Muscle layer of duodenum (tissue), 2 donors: ENCODE data around the gene CX3CL1.
A peak's percentile ranks its signal among the peaks of the same experiment; 100 is the strongest.
"Not testable (repeated sequence)": the region's sequence is repeated elsewhere in the genome, so short reads cannot be mapped to it uniquely, and the experiment has no call there.

ENCODE experiments used
- H3K27ac ChIP-seq: one replicate; pipeline ENCODE4 v1.7.0; 2013; ENCODE audit warnings: mild to moderate bottlenecking, low read length
- H3K27me3 ChIP-seq: one replicate; pipeline ENCODE4 v1.7.0; 2013; ENCODE audit warnings: low read depth, mild to moderate bottlenecking, control low read depth, low read length
- H3K36me3 ChIP-seq, 2 donors: one replicate each; pipeline ENCODE4 v1.7.0; 2013; ENCODE audit warnings: low read length in 2 of 2, control low read depth in 1 of 2, mild to moderate bottlenecking in 1 of 2; ENCODE audit not compliant: insufficient read depth in 2 of 2, control insufficient read depth in 1 of 2
- H3K4me1 ChIP-seq, 2 donors: one replicate each; pipeline ENCODE4 v1.7.0; 2013; ENCODE audit warnings: low read length in 2 of 2, mild to moderate bottlenecking in 2 of 2, control low read depth in 1 of 2, moderate library complexity in 1 of 2; ENCODE audit not compliant: insufficient read depth in 2 of 2, control insufficient read depth in 1 of 2
- H3K4me3 ChIP-seq, 2 donors: one replicate each; pipeline ENCODE4 v1.7.0; 2013; ENCODE audit warnings: low read length in 2 of 2, low read depth in 1 of 2, mild to moderate bottlenecking in 1 of 2
- H3K9me3 ChIP-seq, 2 donors: one replicate each; pipeline ENCODE4 v1.7.0; 2013; ENCODE audit warnings: low read length in 2 of 2, control low read depth in 1 of 2, mild to moderate bottlenecking in 1 of 2; ENCODE audit not compliant: control insufficient read depth in 1 of 2
- donor health status: healthy.

The CX3CL1 gene

DNA sequence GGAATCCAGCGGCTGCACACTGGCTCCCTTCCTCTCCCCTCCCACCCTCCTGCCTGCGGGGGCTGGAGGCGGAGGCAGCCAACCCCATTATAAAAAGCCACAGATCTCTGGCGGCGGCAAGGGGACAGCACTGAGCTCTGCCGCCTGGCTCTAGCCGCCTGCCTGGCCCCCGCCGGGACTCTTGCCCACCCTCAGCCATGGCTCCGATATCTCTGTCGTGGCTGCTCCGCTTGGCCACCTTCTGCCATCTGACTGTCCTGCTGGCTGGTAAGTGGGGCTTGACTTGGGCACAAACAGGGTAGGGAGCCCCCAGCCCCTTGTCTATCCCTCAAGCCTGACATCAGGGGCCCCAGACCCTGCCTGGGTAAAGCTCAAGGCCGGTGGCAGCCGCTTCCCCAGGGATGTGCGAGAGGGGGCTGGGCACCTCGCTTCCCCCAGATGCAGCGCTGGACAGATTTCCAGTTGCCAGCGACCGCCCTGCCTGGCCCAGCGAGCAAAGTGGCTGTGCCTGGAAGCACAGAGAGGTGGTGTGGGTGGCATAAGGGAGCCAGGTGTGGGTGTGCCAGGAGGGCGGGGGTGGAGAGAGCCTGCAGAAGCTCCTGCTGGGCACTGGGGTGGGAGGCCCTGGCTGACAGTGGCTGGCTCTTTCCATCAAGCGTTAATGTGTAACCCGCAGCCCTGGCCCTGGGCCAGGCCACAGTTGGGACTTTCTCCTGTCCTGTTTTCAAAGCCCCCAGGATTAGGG lies at the start of gene CX3CL1:
CX3CL1 (plus strand) TSS at position 119 of the 745 bp plus-strand sequence; CDS start at position 198, 79 bp downstream.
- Histone ChIP-seq H3K27ac (peak within 1 kb of the TSS; percentile 52), H3K9me3 (no peaks in the 10 kb centered on the region), H3K36me3 (no peaks in the 10 kb centered on the region), H3K4me3 (peak within 1 kb of the TSS; percentile 63 to 76), H3K4me1 (peaks cover 0 to 19% of the 10 kb centered on the region in 2 donors), H3K27me3 (no peaks in the 10 kb centered on the region)

DNA sequence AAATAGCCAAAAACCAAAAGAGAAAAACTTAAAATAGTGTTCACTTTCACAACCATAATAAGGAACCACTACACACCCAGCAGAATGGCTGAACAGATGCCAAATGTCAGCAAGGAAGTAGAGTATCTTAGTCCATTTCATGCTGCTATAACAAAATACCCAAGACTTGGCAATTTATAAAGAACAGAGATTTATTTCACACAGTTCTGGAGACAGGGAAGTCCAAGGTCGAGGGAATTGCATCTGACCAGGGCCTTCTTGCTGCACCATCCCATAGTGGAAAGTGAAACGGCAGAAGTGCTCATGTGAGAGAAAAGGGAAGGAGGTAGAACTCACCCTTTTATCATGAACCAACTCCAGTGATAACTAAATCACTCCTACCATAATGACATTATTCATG lies 47.5 kb upstream of the CX3CL1 start:
- H3K27ac ChIP-seq: no peak overlapping the region
- H3K4me1 ChIP-seq: no peaks in the 10 kb centered on the region
- H3K36me3 ChIP-seq: no peaks in the 10 kb centered on the region
- no peak overlapping the region for H3K4me3 ChIP-seq
- H3K9me3 ChIP-seq: peaks cover 0 to 4% of the 10 kb centered on the region in 2 donors
- no peaks in the 10 kb centered on the region for H3K27me3 ChIP-seq

DNA sequence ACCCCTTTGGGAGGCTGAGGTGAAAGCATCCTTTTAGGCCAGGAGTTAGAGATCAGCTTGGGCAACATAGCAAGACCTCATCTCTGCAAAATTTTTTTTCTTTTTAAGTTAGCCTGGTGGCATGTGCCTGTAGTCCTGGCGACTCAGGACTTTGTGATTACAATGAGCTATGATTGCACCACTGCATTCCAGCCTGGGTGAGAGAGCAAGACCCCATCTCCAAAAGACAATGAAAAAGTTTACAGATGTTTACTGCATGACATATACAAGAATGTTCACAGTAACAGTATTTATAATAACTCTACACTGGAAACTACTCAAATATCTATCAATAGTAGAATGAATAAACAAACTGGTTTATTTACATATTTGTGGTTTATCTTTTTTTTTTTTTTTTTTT lies 46.8 kb upstream of the CX3CL1 start:
- H3K27me3 ChIP-seq: no peaks in the 10 kb centered on the region
- H3K27ac ChIP-seq: no peak overlapping the region
- H3K9me3 ChIP-seq: peaks cover 0 to 4% of the 10 kb centered on the region in 2 donors
- no peaks in the 10 kb centered on the region for H3K36me3 ChIP-seq
- no peaks in the 10 kb centered on the region for H3K4me1 ChIP-seq
- no peak overlapping the region for H3K4me3 ChIP-seq

DNA sequence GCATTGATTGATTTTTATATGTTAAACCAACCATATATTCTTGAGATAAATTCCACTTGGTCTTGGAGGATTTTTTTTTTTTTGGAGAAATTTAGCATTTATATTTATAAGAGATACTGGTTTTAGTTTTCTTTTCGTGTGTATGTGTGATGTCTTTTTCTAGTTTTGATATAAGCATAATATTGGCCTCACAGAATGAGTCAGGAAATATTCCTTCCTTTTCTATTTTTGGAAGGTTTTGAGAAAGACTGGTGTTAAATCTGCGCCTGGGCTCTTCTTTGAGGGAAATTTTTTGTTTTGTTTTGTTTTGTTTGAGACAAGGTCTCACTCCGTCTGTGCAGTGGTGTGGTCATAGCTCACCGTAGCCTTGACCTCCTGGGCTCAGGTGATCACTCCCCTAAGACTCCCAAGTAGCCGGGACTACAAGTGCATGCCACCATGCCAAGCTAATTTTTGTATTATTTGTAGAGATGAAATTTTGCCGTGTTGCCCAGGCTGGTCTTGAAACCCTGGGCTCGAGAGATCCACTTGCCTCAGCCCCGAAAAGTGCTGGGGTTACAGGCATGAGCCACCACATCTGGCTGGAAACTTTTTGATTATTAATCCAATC lies 42.5 kb upstream of the CX3CL1 start:
- no peak overlapping the region for H3K4me3 ChIP-seq
- peaks cover 0 to 4% of the 10 kb centered on the region in 2 donors for H3K9me3 ChIP-seq
- H3K27ac ChIP-seq: no peak overlapping the region
- no peaks in the 10 kb centered on the region for H3K36me3 ChIP-seq
- no peaks in the 10 kb centered on the region for H3K4me1 ChIP-seq
- no peaks in the 10 kb centered on the region for H3K27me3 ChIP-seq

DNA sequence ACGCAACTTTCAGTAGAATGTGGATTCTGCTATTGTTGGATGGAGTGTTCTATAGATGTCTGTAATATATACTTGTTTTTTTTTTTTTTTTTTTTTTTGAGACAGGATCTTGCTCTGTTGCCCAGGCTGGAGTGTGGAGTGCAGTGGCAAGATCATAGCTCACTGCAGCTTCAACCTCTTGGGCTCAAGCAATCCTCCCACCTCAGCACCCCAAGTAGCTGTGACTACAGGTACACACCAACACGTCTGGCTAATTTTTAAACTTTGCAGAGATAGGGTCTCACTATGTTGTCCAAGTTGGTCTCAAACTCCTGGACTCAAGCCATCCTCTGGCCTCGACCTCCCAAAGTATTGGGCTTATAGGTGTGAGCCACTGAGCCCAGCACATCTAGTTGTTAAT lies 40.9 kb upstream of the CX3CL1 start:
- H3K9me3 ChIP-seq: peaks cover 0 to 1% of the 10 kb centered on the region in 2 donors
- H3K27me3 ChIP-seq: no peaks in the 10 kb centered on the region
- no peaks in the 10 kb centered on the region for H3K4me1 ChIP-seq
- H3K27ac ChIP-seq: no peak overlapping the region
- H3K36me3 ChIP-seq: no peaks in the 10 kb centered on the region
- H3K4me3 ChIP-seq: no peak overlapping the region

DNA sequence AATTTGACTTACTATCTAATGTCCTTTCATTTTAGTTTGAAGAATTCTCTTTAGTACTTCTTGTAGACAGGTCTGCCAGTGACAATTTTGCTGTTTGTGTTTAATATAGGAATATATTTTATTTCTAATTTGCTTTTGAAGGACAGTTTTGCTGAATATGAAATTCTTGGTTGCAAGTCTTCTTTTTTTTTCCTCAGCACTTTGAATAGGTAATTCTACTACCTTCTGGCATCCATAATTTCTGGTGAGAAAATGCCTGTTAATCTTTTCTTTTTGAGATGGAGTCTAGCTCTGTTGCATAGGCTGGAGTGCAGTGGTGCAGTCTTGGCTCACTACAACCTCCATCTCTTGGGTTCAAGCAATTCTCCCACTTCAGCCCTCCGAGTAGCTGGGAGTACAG lies 38.9 kb upstream of the CX3CL1 start:
- H3K4me1 ChIP-seq: no peaks in the 10 kb centered on the region
- H3K9me3 ChIP-seq: no peaks in the 10 kb centered on the region
- H3K4me3 ChIP-seq: no peak overlapping the region
- no peaks in the 10 kb centered on the region for H3K36me3 ChIP-seq
- H3K27ac ChIP-seq: no peak overlapping the region
- H3K27me3 ChIP-seq: no peaks in the 10 kb centered on the region

DNA sequence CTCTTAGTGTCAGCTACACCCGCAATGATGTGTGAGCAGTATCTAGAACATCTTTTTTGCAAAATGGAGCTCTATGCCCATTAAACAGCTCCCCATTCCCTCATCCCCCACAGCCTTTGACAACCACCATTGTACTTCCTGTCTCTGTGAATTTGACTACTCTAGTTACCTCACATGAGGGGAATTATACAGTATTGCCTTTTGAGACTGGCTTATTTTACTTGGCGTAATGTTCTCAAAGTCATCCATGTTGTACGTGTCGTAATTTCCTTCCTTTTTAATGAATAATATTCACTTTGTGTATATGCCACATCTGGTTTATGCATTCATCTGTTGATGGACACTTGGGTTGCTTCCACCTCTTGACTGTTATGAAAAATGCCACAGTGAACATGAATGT lies 36.9 kb upstream of the CX3CL1 start:
- no peak overlapping the region for H3K4me3 ChIP-seq
- H3K9me3 ChIP-seq: no peaks in the 10 kb centered on the region
- no peaks in the 10 kb centered on the region for H3K4me1 ChIP-seq
- no peak overlapping the region for H3K27ac ChIP-seq
- no peaks in the 10 kb centered on the region for H3K36me3 ChIP-seq
- no peaks in the 10 kb centered on the region for H3K27me3 ChIP-seq

DNA sequence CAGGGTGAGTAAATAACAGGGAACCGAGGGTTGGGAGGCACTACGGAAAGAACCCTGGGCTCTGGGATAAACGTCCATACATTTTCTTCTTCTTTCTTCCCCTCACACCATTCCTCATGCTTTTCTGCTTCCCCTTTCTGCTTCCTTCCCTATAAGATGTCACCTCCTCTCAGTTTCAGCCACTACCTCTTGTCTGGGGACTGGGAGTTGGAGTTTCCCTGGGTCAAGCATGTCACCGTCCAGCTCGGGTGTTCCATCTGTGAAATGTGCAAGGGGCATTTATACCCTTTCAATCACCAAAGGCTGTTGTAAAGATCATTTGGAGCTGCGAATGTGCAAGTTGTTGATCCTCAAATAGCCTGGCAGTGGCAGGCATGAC lies 31.2 kb upstream of the CX3CL1 start:
- Histone ChIP-seq H3K4me1 (no peaks in the 10 kb centered on the region), H3K27ac (no peak overlapping the region), H3K27me3 (no peaks in the 10 kb centered on the region), H3K4me3 (no peak overlapping the region), H3K36me3 (no peaks in the 10 kb centered on the region), H3K9me3 (no peaks in the 10 kb centered on the region)

DNA sequence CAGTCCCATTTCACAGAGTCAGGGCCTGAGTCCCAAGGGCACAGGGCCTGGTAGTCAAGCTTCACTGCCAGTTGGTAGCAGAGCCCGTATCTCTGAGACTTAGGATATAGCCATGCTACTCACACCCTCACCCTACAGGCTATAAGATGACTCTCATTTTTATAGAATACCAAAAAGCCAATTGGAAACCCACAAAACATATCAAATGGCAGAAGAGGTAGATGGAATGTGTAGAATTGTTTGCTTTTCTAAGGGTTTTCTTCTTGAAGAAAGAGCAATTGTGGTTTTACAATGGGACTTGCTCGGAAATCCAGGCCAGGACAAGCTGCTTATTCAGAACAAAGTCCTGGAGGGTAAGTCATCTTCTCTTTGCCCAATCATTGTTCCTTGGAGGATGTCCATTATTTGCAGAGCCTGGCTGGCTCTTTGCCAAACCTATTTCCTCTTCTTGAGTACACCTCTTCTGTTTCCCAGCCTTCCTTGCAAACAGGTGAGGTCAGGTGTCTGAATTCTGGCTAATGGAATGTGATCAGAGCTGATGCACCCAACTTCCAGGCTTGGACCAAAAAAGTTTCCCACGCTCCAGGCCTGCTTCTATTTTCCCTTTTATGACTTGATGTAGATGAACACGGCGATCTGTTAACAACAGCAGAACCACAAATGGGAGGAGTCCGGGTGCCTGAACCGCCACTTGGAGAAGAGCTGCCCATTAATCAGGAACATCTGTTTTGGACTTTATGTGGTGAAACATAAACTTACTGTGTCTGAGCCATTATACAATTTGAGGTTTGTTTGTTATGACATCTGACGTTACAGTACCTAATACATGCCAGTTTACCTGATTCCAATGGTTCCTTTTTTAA lies 30.6 kb upstream of the CX3CL1 start:
- Histone ChIP-seq H3K27ac (no peak overlapping the region), H3K36me3 (no peaks in the 10 kb centered on the region), H3K9me3 (no peaks in the 10 kb centered on the region), H3K4me1 (no peaks in the 10 kb centered on the region), H3K27me3 (no peaks in the 10 kb centered on the region), H3K4me3 (no peak overlapping the region)

DNA sequence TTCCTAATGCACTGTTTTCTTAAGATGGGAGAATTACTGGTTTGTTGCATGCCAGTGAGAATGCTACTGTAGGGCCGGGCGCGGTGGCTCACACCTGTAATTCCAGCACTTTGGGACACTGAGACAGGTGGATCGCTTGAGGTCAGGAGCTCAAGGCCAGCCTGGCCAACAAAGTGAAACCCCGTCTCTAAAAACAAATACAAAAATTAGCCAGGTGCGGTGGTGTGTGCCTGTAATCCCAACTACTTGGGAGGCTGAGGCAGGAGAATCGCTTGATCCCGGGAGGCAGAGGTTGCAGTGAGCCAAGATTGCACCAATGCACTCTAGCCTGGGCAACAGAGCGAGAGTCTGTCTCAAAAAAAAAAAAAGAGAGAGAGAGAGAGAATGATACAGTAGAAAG lies 29.7 kb upstream of the CX3CL1 start:
- not testable (repeated sequence) for H3K4me1 ChIP-seq, H3K27ac ChIP-seq, H3K4me3 ChIP-seq, H3K27me3 ChIP-seq, H3K9me3 ChIP-seq, H3K36me3 ChIP-seq

DNA sequence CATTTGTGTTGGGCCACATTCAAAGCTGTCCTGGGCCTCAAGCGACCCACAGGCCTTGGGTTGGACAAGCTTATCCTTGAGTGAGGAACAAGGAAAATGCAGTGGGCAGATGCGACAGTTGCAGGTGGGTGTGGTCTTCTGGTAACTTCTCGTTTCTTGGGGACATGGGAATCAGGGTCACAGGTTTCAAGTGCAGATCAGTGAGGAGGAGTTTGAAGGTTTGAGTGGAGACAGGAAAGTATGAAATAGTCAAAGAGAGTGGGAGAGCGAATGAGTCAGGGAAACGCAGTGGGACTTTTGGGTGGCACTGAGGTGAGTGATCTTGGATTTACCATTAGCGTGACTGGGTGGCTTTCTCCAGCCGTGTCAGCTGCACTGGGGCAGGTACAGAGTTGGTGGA lies 29.1 kb upstream of the CX3CL1 start:
- Histone ChIP-seq H3K9me3 (no peaks in the 10 kb centered on the region), H3K4me1 (no peaks in the 10 kb centered on the region), H3K27ac (no peak overlapping the region), H3K27me3 (no peaks in the 10 kb centered on the region), H3K4me3 (no peak overlapping the region), H3K36me3 (no peaks in the 10 kb centered on the region)
